ENCODE data around the gene PRPF19.

Gene PRPF19

DNA sequence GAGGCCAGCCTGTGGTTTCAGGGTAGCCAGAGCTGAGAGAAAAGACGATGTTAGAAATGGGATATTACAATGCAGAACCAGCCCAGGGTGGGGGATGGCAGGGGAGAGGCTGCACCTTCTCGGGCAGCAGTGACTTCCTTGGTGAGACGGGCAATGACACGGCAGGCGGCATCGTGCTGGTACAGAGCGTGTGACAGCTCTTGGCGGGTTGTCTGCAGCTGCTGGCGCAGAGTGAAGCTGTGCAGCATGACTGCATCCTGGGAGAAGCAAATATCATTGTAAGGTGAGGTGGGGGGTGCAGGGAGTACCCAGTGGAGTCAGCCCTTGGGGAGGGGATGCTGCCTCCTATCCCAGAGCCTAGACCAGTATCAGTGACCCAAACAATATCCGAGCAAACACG lies 3.8 kb downstream of the PRPF19 start:
- DNase-seq, result no peak

DNA sequence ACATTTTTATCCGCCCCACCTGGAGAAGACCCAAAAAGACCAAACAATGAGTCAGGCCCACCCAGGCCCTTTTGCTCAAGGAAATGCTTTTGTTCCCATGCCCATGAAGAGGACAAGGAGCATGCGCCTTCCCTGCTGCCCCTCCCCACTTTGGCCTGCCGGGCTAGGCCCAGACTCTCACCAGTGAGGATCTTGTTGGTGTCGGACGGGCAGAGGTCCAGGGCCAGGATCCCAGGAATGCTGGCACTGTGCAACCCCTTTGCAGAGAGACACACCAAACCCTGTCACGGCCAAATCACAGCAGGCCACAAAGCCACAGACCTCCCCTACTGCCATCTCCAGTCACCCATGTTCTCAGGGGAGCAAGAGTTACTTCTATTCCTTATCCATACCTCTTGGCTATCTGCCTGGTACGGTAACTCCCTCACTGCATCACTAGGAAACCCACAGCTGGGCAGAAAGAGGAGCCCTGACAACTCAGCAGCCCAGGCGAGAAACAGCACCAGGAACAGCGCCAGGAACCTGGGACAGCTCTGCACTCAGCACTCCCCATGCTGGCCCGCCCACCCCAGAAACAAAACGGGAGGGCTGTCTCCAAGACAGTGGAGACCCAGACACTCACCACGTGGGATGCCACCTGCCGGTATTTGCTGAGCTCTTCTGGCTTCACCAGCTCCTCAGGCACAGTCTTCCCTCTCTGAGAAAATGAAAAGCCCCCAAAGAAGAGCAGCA lies 5.5 kb downstream of the PRPF19 start:
- no peak for DNase-seq

- DNase-seq, result no peak
Measured at GRCh38 chr11:60899977-60900376, 6.4 kb downstream of the PRPF19 start.

- DNase-seq, result peak; percentile 59
Measured at GRCh38 chr11:60899046-60899936, 7.1 kb downstream of the PRPF19 start.

GRCh38 chr11:60897496-60897895 lies 8.9 kb downstream of the PRPF19 start:
- no peak for DNase-seq

GRCh38 chr11:60895687-60896086 lies 10.7 kb downstream of the PRPF19 start:
- DNase-seq, result no peak

DNA sequence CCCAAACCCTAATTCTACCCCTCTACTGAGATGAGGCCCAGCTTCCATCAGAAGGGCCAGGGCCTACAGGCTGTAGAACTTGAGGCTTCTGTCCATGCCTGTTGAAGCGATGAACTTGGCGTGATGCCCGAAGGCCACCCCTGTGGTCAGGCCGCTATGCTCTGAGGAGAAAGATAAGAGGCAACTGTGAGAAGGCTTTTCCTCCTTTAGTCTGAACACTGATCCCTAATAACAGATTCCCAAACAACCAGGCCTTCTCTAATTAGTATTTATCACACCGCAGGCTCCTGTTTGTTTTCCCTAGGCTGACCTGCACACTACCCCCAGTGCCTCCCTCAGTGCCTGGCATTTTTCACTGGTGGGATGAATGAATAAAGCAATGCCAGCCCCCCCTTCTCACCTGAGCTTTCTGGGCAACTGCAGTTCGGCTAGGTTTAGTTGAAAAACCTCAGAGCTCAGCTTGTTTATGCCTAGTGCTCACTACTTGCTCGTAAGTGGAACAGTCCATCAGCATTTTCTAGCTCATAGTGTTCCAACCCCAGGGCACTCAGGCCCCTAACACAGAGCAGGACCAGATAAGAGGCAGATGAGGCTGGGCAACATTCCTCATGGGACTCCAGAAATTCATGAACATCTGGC lies 15.2 kb downstream of the PRPF19 start:
- DNase-seq, result no peak

DNA sequence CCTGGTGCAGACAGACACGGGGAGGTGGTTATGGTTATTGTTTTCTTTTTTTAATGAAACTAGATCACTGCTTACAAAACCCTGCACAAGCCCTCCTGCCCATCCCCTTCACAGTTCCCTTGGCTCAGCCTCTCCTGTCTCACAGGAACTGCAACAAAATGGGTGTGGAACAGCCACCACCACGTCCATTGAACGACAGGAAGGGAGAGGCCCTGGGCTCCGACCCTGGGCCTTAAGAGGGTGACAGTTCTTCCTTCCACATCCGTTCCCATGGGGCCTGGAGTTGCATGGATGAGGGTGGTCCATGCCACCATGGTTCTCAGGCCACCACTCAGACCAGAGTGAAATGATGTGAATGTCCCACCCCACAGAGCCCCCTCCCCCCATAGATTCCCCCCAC lies 15.7 kb downstream of the PRPF19 start:
- no peak for DNase-seq

DNA sequence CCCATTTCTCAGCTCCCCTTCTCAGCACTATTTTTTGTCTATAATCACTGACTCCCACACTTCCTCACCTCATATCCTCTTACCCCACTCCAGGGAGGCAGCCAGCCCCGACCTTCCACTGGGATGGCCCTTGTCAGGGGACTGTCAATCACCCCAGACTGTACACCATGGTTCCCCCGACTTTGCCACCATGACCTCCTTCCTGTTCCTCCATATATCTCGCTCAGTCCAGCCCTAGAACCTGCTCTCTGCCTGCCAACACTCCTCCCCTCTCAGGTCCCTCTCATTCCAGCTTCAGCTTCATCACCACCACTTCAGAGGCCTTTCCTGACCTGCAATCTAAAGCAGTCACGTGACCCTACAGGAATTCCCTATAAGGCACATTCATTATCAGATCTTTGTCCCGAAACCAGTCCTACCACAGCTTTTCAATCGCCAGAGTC lies 16.5 kb downstream of the PRPF19 start:
- DNase-seq, result no peak

DNA sequence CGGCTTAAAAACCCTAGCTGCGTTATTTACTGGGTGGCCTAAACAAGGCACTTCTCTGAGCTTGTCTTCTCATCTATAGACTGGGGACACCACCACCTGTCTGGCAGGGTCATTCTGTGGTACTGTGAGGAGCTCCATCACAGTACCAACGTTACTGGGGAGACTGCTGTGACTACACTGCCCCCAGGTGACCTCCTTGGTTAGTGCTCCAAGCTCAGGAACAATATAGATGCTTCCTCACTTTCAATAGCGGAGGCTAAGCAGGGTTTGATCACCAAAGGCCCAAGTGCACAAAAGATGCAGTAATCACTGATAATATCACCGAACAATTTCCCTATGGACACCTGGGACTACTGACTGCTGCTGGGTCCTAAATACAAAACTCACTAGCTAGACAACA lies 18.8 kb downstream of the PRPF19 start:
- peak; percentile 81 for DNase-seq

DNA sequence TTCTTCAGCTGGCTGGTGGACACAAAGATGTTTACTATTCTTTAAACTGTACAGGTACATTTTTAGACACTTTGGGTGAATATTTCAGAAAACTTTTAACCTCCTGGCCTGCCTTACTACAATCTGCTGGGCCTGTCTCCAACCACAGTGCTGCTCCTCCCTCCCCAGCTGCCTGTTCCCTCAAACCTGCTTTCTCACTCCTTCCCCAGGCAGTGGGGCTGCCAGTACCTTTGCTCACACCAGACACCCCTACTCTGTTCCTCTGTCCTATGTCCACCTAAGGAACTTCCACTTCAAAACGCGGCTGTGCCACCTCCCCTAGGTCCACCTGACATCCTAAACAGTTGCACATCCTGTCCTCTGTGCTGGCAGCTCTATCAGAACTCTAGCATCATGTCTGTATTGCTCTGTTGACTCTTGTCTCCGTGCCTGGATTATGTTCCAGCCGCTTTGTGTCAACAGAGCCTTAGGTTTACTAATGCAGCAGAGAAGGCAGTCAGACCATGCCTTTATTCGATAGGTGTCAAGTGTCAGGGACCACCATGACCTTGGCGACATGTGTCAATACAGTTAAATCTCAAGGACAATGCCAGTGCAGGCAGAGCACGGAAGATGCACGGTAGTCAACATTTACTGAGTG lies 25.6 kb downstream of the PRPF19 start:
- DNase-seq, result peak; percentile 94

DNA sequence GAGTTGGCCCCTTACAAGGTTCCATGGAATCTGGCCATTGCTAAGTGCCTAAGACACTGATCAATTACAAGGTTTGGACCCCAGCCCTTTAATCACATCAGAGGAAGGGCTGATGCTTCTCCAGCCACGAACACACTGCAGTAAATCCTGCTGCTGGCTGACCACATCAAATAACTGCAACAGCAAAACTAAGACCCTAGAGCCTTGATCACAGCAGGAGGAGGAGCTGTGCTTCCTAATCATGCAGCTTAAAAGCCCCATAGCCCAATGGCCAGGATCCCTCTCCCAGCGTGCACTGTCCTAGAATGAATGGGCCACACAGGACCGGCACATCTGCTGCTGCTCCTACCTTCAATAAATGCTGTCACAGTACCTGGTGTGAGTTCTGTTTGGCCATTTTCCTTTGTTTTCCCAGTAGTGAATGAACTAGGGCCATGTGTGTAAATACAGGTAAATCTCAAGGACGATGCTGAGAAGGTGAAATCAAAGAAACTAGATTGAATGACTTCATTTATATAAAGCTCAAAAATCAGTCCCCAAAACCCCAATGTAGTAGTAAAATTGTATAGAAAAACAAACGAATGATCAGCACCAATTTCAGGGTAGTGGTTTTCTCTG lies 26.3 kb downstream of the PRPF19 start:
- no peak for DNase-seq

DNA sequence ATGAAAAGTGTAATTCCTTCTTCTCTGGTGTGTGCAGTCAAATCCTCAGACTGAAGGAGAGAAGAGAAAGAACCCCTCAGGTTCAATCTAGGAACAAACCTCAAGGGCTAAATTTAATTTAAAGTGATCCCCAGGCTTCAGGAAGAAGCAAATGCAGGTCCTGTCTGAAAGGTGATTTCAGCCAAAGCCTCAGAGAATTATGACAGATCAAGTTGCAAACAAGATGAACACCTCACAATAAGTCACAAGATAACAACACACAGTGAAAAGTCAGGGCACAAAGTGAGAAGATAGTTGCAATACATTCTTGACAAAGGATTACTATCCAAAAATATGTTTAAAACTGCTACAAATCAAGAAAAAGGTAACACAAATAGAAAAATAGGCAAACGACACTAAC lies 27.3 kb downstream of the PRPF19 start:
- no peak for DNase-seq

DNA sequence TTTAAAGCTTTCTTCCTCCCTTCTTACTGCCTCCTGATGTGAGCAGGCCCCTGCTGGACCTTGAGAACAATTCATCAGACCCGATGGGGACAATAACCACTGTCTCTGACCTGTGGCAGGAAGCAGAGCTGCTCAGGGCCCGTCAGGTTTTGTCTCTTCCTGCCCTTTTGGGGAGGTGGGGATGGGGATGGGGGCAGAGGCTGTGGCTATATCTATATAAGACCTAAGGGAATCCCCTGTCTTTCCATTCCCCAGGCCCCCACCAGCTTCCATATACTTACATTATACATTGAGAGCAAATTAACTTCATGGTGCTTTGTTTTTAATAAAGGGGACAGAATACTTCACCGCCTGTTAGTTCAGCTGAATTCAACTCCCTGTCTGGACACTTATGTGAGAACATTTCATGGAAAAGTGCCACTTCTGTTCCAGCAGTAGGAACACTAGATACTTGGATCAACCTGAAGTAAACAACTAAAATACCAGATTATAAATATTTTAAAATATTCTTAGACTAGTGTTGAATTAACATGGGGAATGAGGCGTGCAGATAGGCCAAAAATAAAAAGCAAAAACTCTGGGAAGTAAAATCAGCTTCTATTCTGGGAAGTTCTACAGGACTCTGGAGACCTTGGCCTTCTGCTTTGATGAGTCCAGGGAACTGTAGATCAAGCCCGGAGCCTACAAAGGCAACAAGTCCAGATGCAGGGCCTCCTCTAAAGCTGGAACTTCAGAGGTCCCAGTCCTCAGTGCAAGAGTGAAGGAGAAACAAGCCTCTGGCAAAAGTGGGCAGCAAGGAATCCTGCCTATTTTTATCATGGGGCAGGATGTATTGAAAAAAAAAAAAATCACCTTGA lies 27.9 kb downstream of the PRPF19 start:
- no peak for DNase-seq

DNA sequence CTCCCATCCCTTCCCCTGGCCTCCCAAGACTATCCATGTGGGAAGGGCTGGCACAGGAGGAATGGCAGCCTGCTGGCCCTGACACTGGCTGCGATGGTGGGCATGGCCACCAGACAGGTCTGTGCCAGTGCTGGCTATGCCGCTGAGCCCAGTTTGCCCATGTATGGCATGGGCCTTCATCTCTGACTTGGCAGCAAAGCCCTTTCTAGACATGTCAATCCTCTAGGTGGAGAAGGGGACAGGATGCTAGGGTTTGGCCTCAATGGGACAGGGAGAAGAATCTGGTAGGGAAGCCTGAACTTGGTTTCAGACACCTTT lies 30.3 kb downstream of the PRPF19 start:
- DNase-seq, result no peak

GRCh38 chr11:60875366-60876167 lies 30.8 kb downstream of the PRPF19 start:
- DNase-seq, result no peak

- no peak for DNase-seq
Measured at GRCh38 chr11:60874421-60875365, 31.7 kb downstream of the PRPF19 start.

DNA sequence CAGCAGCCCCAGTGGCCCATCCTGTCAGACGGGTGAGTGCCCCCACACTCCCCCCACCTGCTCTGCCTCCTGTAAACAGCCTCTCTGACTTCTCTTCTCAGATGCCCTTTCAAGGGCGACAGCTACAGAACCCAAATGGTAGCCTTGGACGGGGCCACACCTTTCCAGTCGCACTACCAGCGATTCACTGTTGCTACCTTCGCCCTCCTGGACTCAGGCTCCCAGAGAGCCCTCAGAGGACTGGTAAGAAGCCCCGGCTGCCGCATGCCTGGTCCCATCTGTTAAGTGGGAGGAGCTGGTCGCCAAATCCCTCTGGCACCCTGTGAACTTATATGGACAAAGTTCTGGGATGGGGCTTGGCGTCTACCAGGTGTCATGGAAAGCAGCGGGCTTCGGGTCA lies 32.9 kb downstream of the PRPF19 start:
- DNase-seq, result no peak

DNA sequence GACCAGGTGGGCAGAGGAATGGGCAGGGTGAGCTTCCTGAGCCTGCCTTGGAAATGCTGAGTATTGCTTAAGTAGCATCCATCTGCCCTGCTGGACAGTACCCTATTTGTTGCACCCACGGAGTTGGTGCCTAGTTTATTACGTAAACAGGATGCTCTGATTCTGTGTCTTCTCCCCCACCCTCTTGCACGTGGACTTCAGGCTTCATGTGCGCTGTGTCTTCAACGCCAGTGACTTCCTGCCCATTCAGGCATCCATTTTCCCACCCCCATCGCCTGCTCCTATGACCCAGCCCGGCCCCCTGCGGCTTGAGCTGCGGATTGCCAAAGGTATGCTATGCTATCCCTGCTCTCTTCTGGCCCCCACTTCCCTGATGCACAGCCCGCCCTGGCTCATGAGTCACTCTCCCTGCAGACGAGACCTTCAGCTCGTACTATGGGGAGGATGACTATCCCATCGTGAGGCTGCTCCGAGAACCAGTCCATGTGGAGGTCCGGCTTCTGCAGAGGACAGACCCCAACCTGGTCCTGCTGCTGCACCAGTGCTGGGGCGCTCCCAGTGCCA lies 33.3 kb downstream of the PRPF19 start:
- no peak for DNase-seq
